Left kidney (tissue), 2 donors: ENCODE measurements around the gene SNX9. TPM values are rescaled to one million over a fixed set of nuclear protein-coding genes. Genes with fewer than 3 reads are reported as not detected.
"Not testable (repeated sequence)": the region's sequence is repeated elsewhere in the genome, so short reads cannot be mapped to it uniquely, and the experiment has no call there.

ENCODE experiments used
- DNase-seq: peaks from one replicate; pipeline ENCODE4 v3.0.0-alpha.2; 2013
- polyA plus RNA-seq: library from polyadenylated mRNA; unstranded; fragments of 120-200 nt; gene quantifications from one replicate; pipeline ENCODE4 v1.2.1, GENCODE V29; 2013; ENCODE audit not compliant: insufficient read length

SNX9 gene
- polyA plus RNA-seq, 1 donor, result 39.7 TPM

- no peak for DNase-seq
These were observed 62.8 kb downstream of the SNX9 start for GRCh38 chr6:157885876-157886275.

DNA sequence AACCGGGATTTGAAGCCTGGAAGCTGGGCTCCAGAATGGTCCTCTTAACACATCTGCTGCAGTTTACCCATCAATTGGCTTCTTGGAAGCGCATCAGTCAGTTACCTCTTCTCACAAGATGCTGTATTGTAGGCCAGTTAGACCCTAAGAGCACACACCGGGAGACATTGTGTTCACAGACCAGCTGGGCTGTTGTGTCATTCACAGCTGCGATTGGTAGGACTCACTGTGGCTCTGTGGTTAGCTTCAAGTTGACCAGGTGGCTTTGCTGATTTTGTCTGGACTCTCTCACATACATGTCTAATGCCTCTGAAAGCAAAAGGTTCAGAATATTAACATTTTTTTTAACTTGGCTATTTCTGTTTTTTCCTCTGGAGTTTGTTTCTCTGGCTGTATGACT lies 64.8 kb downstream of the SNX9 start:
- no peak for DNase-seq

DNA sequence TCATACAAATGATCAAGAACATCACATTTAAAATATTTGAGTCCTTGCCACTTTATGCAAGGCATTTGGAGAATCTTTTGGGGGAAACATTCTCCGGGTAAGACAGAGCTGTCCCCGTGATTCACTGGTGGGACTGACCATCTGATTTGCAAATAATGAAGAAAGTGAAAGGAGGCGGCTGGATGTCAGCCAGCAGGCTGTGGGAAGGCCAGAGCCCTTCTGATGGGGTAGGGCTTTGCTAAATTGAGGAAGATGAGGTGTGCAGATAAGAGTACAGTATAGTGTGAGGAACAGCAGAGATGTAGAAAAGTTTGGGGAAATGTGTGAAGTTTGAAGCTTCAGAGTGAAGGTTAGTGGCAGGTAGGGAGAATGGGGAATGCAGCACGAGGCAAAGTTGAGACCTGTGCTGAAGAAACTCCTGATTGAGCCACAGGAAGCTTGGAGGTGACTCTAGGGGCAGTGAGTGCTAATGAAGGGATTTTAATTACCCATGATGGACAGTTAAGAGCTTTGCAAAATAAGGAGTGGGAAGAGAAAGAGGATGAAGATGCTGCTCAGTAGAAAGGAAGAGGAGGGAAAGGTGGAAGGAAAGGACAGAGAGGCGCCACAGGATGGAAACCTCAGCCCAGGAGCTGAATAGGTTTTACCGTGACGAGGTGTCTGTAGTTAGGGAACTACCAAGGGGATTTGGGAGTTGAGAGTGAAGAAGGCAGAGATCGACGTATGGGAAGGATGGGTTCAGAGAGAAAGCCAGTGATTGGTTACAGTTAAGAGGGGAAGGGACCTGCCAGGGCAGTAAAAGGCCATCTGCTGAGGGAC lies 68.7 kb downstream of the SNX9 start:
- no peak for DNase-seq

DNA sequence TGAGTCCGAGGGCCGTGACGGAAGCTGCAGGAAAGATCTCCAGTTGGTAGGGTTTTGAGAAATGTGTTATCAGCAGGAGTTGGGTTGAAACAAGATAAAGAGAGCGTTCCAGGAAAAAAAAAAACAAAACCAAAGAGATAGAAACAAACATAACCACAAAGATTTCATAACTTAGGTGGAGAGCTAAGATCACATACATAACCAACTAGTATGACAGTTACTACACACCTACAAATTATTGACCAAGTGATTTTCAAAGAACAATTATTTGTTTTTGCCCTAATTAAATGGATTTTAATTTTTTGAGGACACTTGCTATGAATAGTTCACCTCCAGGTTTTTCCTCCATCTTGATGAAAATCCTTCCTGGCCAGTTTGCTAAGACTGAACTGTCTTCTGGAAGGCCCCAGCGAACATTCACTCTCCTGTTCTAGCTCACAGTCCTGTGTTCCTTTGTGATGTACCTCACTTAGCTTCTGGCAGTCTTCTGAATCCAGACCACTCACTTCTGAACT lies 69.4 kb downstream of the SNX9 start:
- DNase-seq, result no peak

- no peak for DNase-seq
These were observed 70.2 kb downstream of the SNX9 start for GRCh38 chr6:157893238-157893637.

DNA sequence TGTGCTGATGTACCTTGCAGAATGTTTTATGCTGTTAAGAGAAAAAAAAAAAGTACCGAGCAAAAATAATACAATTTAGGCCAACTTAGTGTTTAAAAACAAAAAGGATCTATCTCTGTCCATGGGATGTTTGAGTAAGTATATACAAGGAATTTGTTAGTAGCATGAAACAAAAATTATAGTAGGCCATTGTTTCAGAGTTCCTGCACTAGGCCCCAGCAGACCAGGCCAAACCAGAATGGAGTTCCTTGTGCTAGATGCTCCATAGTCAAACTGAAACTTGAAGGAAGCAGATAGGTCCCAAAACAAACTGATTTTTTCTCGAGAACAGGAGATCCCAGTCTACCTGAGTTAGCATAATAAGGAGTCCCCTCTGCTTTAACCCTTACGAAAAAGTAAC lies 72.5 kb downstream of the SNX9 start:
- no peak for DNase-seq

DNA sequence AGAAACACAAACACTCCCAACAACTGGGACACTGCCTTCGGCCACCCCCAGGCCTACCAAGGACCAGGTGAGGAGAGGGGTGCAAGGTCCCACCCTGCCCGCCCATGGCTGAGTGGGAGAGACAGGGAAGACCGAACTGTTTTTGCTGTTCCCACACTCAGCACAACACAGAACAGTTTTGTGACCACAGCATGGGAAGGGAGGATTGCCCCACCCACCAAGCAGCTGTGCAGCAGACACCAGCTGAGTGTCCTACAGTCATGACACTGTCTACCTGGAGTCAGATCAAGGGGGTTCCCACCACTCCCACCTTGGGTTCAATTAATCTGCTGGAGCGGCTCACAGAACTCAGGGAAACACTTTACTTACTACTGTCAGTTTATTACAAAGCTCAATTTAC lies 73.9 kb downstream of the SNX9 start:
- DNase-seq, result no peak

GRCh38 chr6:157898169-157898568 lies 75.1 kb downstream of the SNX9 start:
- no peak for DNase-seq

- no peak for DNase-seq
These were observed 75.6 kb downstream of the SNX9 start for GRCh38 chr6:157898640-157899039.

DNA sequence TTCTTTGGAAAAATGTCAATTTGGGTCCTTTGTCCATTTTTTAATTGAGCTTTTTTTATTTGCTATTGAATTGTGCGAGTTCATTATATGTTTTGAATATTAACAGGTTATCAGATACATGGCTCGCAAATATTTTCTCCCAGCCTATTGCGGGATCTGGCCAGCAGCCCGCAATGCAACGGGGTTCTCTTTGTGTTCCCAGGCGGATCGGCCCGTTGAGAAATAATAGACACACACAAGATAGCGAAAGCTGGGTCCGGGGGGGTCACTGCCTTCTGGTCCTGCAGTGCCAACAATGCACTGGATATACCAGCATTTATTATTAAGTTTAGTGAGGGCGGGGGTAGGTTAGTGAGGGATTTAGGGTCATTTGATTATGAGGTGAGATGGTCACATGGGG lies 77.2 kb downstream of the SNX9 start:
- not testable (repeated sequence) for DNase-seq

DNA sequence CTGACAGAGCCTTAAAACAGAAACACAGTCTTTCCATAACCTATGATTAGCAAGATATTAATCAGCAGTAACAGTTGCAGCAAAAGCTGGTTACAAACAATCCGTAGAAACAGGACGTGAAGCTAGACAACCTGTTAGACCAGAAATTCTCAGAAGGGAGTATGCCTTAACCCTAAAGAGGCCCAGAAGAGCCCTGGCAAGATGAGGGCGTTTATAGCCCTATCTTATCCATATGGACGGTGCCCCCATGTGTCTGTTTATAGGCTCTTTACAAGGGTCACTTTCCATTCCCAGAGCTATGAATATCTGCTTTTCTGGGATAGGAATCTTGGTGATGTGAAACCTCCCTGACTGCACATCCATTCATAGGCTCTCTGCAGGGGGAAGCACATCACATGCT lies 77.7 kb downstream of the SNX9 start:
- not testable (repeated sequence) for DNase-seq

GRCh38 chr6:157904999-157905398 lies 82.0 kb downstream of the SNX9 start:
- DNase-seq, result no peak

- DNase-seq, result no peak
These were observed 82.7 kb downstream of the SNX9 start for GRCh38 chr6:157905590-157906342.

DNA sequence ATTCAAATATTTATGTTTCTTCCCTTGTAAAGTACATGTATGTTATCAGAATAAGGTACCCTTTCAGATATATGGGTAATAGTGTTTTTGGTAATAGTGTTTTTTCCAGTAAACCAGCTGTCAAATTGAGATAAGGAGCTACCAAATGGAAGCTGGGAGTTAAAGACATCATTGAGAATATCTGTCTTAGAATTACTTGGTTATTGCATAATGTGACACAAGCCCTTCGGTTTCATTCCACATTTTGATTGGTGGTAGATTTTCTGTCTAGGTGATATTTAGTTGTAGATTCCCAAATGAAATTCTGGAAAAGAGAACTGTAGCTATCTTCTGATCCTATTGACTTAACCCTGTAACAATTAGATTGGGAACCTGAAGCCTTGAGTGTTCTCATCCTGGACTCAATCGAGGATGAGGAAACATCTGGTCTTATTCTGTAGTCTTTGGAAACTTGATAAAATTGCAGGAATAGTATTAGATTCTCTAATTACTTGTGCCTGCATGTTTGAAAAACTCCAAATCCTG lies 83.6 kb downstream of the SNX9 start:
- no peak for DNase-seq

DNA sequence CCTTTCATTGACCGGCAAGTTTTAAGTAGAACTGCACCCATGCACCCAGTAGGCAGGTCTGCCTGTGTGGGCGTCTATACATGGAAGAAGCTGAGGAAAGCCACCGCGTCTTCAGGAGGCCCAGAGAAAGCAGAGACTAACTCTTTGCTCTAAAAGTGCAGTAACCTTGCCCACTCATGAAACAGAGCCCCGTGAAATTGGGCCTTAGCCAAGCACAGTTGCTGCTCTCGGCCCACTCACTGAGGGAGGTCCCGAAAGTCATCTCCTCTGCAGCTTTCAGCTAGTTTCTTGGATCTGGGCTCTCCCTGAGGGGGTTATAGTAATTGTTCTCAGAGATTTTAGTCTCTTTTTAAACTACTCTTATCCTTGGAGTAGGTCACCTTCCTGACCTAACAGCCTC lies 84.6 kb downstream of the SNX9 start:
- no peak for DNase-seq

DNA sequence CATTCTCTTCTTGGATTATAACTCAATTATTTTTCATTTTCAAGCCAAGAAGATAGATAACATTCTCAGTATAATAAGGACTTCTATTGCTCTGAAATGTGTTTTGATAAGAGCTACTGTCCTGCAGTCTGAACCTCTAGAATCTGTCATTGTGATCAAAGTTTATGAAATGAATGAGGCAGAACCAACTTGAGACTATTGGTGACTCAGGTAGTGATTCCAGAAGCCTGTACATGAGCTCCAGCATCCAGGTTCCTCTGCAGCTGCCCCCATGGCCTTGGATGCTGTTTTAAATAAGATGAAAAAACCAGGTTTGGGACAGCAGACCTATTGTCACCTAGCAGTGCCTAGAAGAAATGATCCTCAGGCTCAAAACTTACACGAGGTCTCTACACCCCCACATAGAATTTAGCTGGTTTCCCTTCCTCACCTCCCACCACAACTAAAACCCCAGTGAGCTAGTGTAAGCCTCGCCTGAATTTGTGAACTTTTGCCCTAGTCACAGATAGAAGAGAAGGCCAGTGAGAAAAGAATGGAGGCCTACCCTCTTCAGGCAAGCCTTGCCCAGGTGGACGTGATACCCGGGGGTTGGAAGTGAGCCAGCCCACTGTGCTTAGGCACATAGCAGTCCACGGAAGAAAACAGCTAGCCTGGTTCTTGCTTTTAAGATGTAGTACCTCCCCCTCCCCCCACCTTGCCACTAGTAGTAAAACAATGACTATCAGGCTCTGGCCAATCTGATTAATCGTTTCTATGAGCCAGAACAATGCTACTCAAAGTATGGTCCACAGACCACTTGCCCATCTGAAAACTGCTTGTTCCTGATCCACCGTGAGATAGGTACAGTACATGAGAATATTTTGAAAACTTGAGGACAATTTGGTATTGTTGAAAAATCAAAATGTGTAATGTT lies 85.6 kb downstream of the SNX9 start:
- DNase-seq, result no peak

DNA sequence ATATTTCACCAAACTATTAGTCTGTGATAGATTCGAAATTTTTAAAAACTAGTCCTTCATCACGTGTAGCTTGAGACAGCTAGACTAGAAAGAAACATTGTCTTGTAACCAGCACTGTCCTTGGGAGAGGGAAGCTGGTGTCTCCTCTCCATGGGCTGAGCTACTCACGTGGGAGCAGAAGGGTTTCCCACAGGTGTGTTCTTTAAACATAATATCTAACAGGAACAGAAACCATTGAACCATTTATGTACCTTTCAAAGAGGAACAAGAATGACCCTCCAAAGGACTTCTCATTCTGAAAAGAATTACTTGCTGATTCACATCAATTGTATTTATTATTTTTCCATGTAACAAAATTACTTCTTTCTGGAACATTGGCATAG lies 86.2 kb downstream of the SNX9 start:
- no peak for DNase-seq

- DNase-seq, result no peak
These were observed 88.2 kb downstream of the SNX9 start for GRCh38 chr6:157911278-157911677.

DNA sequence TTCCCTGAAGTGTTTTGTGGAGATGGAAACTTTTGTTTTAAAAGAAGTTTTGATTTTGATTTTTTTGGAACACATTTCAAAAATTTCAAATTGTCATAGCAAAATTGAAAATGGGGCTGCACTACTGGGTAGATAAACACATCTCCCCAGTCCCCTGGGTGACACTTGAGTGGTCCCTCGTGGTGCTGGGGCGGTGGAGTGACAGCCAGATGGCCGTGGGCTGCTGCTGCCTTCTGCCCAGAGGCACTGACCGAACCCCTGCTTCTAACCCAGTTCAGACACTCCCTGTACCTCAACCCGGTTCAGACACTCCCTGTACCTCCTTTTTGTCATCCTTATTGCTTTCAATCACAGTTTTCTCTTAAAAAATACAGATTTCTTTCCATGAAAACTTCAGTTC lies 88.7 kb downstream of the SNX9 start:
- no peak for DNase-seq

DNA sequence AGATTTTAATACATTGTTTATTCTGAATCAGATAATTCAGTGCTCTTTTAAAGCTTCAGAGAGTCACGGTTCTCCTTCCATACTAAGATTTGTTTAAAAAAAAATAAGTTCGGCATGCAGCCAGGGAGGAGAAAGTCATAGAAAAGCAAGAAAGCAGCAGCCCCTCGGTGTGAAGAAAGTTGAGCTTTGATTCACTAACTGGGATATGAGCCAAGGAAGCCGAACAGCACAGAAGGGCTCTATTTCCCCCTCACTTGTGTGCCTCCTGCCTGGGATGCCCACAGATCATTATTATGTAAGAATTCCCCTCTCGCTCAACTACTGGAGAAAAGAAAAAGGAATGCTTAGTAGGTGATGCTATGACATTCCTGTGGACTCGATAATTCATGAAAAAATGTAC lies 89.3 kb downstream of the SNX9 start:
- DNase-seq, result no peak

GRCh38 chr6:157921685-157922367 lies 98.8 kb downstream of the SNX9 start:
- DNase-seq, result no peak

GRCh38 chr6:157925771-157926170 lies 102.7 kb downstream of the SNX9 start:
- no peak for DNase-seq
